A549 treated with CpdA at 1 μM for 4 hours (cell line): ENCODE data around the gene SRR. TPM values are rescaled to one million over a fixed set of nuclear protein-coding genes. Genes with fewer than 3 reads are reported as not detected.

Experiments used
- total RNA-seq: library from RNA; stranded (reverse); fragments of 200-300 nt; extraction: Qiagen RNA extraction; gene quantifications from 5 replicates; pipeline ENCODE4 v1.2.3, GENCODE V29; 2022; ENCODE audit warnings: low read depth

The SRR gene, protein sequence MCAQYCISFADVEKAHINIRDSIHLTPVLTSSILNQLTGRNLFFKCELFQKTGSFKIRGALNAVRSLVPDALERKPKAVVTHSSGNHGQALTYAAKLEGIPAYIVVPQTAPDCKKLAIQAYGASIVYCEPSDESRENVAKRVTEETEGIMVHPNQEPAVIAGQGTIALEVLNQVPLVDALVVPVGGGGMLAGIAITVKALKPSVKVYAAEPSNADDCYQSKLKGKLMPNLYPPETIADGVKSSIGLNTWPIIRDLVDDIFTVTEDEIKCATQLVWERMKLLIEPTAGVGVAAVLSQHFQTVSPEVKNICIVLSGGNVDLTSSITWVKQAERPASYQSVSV
- total RNA-seq: 4.3 to 11.9 TPM (median 7.9 TPM) in 5 replicates

DNA sequence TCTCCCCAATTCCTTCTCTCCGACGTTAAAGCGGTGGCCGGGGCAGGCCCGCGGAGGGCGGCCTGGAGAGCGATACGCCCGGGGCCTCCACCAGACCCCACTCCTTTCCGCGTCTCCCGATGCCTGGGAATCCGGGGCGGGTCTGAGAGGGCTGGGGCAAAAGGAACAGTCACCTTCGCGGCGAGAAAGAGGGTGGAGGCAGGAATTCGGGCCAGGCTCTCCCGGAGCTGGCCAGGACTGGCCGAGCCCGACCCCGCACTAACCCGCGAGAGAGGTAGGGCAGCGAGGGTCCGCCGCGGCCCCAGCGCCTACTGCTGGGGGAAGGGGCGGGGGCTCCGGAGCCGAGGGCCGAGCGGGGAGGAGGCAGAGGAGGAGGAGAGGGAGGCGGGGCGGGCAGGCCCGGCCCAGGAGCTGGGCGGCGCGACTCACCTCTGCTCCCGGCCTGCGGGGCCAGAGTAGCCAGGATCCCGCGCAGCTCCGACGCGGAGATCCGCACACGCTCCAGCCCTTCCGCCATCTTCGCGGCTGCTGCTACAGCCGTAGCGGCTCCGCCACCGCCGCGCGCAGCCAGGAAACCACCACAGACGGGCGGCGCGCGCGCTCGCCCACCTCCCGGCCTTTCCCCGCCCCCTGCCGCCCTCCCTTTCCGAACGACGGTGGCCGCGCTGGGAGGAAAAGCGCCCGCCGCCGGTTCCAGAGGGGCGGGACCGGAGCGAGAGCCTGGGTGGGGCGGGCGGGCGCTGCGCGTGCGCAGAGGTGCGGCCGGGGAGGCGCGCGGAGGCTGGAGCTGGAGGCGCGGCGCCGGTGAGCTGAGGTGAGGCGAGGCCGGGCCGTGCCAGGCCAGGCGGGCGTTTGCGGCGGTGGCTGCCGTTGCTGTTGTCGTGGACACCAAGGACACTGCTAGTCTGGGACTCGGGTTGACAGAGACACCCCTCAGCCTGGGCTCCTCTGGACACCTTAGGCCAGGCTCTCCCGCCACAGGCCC is at the start of gene SRR, which contains the start of gene SMG6:
Gene SRR, plus strand, starts transcription at position 747 of the 985 bp plus-strand sequence. CDS start 11,611 bp downstream, outside the sequence.
Gene SMG6, minus strand, starts transcription at position 582 of the 985 bp plus-strand sequence. Its CDS starts 65 bp downstream, at position 517.

DNA sequence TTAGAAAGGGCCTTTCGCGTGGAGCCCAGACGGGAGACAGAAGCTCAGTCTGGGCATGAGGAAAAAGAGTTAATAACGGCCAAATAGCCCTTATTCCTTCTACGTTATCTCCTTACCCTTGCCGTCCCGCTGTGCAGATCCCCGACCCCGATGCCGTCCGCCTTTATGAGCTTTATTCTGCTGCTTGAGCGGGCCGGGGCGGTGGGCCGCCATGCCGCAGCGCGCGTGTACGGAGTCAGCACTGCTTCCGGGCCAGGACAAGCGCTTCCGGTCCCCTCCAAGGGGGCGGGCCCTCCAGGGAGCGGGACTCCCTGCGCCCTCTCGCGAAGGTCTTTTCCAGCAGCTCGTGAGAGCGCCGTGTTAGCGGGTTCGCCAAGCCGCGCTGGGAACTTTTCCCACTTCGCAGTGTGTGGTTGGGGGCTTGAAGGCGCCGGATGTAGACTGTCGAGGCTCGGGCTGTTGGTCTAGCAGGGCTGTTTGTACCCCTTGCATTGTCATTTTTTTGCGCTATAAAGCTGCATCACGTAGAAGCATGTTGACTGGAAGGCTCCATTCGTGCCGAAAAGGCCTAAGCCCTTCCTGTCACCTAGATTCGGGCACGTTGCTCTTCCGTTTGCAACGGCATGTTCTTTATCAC is 32.6 kb downstream of the SRR start, which contains the start of gene TSR1:
Gene TSR1, minus strand, starts transcription at position 243 of the 637 bp plus-strand sequence. Its CDS starts 30 bp downstream, at position 213.

DNA sequence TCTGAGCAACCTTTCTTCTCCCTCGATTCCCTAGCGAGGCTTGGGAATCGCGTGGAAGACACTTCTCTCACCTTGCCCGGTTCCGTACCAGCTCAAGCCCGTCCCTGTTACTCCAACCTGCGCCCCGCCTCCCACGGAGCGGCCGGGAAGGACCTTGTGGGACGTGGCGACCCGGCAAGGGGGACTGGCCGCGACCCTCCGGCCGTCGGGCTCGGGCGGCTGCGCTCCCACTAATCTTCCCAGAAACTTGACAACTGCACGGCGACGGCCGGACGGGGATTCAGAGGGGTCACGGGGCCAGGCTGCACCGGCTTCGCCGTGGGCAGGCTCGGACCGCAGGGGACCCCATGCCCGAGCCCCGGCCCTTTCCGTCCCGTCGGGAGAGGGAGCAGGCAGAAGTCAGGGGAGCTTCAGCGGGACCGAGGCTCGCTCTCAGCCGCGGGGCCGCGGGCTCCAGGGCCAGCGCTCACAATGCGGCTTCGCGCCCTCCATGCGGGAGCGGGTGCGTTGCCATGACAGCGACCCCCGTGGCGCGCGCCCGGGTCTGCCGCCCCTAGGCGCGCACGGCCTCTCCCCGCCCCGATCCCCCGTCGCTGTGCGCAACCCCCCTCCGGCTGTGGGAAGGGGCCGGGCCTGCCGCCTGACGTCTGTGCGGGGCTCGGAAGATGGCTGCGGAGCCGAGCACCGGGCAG is 33.2 kb downstream of the SRR start, which contains the start of gene SGSM2:
Gene SGSM2, plus strand, starts transcription at position 650 of the 692 bp plus-strand sequence. CDS start 188 bp downstream, outside the sequence.

Other genes starting within 250 kb of the SRR start
- 0.86 to 2.0 TPM (median 1.6 TPM) in 5 replicates for gene HIC1, start 248.8 kb upstream of the SRR start, total RNA-seq
- 22.6 to 27.7 TPM (median 25.3 TPM) in 5 replicates for gene SMG6, start 165 bp upstream of the SRR start, total RNA-seq
- gene TSR1, start 32.5 kb downstream of the SRR start, total RNA-seq: 59.3 to 83.6 TPM (median 61.1 TPM) in 5 replicates
- 35.8 to 46.4 TPM (median 38.2 TPM) in 5 replicates for gene SGSM2, start 33.6 kb downstream of the SRR start, total RNA-seq
- 12.5 to 19.4 TPM (median 16.8 TPM) in 5 replicates for gene MNT, start 97.1 kb downstream of the SRR start, total RNA-seq
- 31.3 to 38.6 TPM (median 35.9 TPM) in 5 replicates for gene METTL16, start 207.9 kb downstream of the SRR start, total RNA-seq